ENCODE measurements around the gene IL3RA. TPM values are rescaled to one million over a fixed set of nuclear protein-coding genes. Genes with fewer than 3 reads are reported as not detected.
"Not testable (repeated sequence)": the region's sequence is repeated elsewhere in the genome, so short reads cannot be mapped to it uniquely, and the experiment has no call there.

IL3RA gene
- total RNA-seq, 4 donors from 2014 or later: 3.3 to 17.7 (median 6.3) TPM

DNA sequence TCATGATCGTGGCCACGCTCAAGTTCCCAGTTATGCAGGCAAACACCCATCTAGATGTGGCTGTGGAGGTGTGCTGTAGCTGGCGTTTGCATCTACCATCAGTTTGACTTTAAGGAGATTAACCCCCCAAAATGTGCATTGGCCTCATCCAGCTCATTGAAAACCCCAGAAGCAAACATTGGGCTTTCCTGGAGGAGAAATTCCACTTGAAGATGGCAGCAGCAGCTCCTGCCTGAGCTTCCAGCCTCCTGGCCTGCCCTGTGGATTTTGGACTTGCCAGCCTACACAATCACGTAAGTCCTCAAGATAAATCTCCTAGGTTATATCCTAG, 85.5 kb downstream of the IL3RA start:
- whole genome bisulfite sequencing, 2 donors: 97 to 98% methylated on average over 4 of the region's 4 CpGs
- Histone ChIP-seq H3K9me3 (peaks cover 0 to 27% (median 4%) of the 10 kb centered on the region in 4 donors), H3K36me3 (peaks cover 5 to 88% (median 12%) of the 10 kb centered on the region in 3 donors), H3K4me3 (no peak overlapping the region), H3K27me3 (no peaks in the 10 kb centered on the region), H3K27ac (no peak overlapping the region), H3K4me1 (no peaks in the 10 kb centered on the region)
- TF ChIP-seq, protein P1, sequence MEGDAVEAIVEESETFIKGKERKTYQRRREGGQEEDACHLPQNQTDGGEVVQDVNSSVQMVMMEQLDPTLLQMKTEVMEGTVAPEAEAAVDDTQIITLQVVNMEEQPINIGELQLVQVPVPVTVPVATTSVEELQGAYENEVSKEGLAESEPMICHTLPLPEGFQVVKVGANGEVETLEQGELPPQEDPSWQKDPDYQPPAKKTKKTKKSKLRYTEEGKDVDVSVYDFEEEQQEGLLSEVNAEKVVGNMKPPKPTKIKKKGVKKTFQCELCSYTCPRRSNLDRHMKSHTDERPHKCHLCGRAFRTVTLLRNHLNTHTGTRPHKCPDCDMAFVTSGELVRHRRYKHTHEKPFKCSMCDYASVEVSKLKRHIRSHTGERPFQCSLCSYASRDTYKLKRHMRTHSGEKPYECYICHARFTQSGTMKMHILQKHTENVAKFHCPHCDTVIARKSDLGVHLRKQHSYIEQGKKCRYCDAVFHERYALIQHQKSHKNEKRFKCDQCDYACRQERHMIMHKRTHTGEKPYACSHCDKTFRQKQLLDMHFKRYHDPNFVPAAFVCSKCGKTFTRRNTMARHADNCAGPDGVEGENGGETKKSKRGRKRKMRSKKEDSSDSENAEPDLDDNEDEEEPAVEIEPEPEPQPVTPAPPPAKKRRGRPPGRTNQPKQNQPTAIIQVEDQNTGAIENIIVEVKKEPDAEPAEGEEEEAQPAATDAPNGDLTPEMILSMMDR (IDR thresholded peaks at IDR 0.05): no peak
- TF ChIP-seq EP300 (IDR thresholded peaks at IDR 0.05) (no peak), POLR2A (IDR thresholded peaks at IDR 0.05) (no peak)
- no peak for DNase-seq (ENCODE audit: low spot score in 2 of 2)

DNA sequence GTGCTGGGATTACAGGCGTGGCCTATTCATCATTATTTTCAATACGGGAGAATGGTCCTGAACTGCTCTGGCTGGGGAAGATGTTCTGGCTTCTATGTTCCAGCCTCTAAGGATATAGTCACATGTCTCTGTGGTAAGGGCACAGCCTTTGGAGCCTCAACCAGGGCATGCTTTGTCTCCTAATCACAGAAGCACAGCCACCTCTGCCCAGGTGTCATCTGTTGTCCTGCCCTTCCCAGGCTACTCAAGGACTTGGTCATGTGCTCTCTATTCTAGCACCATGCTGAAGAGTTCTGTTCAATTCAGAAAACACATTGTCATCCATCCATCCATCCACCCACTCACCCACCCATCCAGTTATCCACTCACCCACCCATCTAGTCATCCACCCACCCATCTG, 86.6 kb downstream of the IL3RA start:
- H3K27ac ChIP-seq: no peak overlapping the region
- DNase-seq (ENCODE audit: low spot score in 2 of 2): no peak
- no peaks in the 10 kb centered on the region for H3K27me3 ChIP-seq
- H3K4me1 ChIP-seq: no peaks in the 10 kb centered on the region
- TF ChIP-seq, protein P1 (IDR thresholded peaks at IDR 0.05): no peak
- TF ChIP-seq EP300 (IDR thresholded peaks at IDR 0.05) (no peak), POLR2A (IDR thresholded peaks at IDR 0.05) (no peak)
- peaks cover 5 to 89% (median 18%) of the 10 kb centered on the region in 3 donors for H3K36me3 ChIP-seq
- H3K4me3 ChIP-seq: no peak overlapping the region
- peaks cover 0 to 25% (median 4%) of the 10 kb centered on the region in 4 donors for H3K9me3 ChIP-seq
- 48 to 73% methylated on average over 2 of the region's 2 CpGs for WGBS, 2 donors

DNA sequence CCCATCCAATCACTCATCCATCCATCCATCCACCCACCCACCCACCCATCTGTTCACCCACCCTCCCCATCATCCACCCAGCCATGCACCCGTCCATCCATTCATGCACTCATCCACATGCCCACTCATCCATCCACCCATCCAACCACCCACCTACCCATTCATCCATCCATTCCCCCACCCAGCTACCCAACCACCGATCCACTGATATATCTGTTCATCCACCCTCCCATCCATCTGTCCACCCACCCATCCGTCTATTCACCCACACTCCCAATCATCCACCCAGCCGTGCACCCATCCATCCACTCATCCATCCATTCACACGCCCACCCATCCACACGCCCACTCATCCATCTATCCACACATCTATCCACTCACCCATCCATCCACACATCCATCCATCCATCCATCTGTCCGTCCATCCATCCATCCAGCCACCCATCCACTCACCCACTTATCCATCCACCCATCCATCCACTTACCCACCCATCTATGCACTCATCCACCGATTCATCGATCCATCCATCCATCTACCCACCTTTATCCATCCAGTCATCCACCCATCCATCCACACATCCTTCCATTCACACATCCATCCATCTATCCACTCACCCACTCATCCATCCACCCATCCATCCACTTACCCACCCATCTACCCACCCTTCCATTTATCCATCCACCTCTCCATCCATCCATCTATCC, 87.7 kb downstream of the IL3RA start:
- H3K36me3 ChIP-seq: peaks cover 3 to 84% (median 18%) of the 10 kb centered on the region in 3 donors
- H3K4me3 ChIP-seq: no peak overlapping the region
- TF ChIP-seq POLR2A (IDR thresholded peaks at IDR 0.05): no peak
- no peak for TF ChIP-seq EP300 (IDR thresholded peaks at IDR 0.05)
- TF ChIP-seq, protein P1 (IDR thresholded peaks at IDR 0.05): no peak
- DNase-seq (ENCODE audit: low spot score in 2 of 2): no peak
- 76 to 84% methylated on average over 9 of the region's 9 CpGs for WGBS, 2 donors
- H3K4me1 ChIP-seq: no peaks in the 10 kb centered on the region
- H3K27ac ChIP-seq: no peak overlapping the region
- peaks cover 0 to 18% (median 4%) of the 10 kb centered on the region in 4 donors for H3K9me3 ChIP-seq
- no peaks in the 10 kb centered on the region for H3K27me3 ChIP-seq

DNA sequence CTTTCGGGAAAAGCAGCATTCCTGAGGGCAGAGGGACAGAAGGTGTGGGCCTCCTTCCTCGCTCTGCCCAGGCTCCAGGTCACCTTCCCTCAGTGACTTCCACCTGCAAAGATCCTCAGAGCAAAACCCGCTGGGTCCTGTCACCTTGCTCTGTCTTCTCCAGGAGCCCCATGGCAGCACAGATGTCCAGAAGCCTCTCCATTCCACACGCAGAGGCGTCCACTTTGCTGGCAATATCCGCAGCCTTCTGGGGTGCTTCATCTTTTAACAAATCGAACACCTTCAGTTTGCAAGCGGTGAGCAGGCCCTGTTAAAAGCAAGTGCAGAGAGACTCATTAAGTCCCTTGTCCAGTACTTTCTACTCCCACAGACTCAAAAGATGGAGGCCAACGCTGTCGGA, 88.8 kb downstream of the IL3RA start:
- TF ChIP-seq POLR2A (IDR thresholded peaks at IDR 0.05): no peak
- TF ChIP-seq, protein P1 (IDR thresholded peaks at IDR 0.05): no peak
- TF ChIP-seq EP300 (IDR thresholded peaks at IDR 0.05): no peak
- 77 to 88% methylated on average over 10 of the region's 10 CpGs for WGBS, 2 donors
- Histone ChIP-seq H3K27ac (no peak overlapping the region), H3K9me3 (peaks cover 0 to 18% (median 4%) of the 10 kb centered on the region in 4 donors), H3K27me3 (no peaks in the 10 kb centered on the region), H3K4me3 (no peak overlapping the region), H3K36me3 (peaks cover 3 to 84% (median 18%) of the 10 kb centered on the region in 3 donors), H3K4me1 (no peaks in the 10 kb centered on the region)
- DNase-seq (ENCODE audit: low spot score in 2 of 2): no peak

DNA sequence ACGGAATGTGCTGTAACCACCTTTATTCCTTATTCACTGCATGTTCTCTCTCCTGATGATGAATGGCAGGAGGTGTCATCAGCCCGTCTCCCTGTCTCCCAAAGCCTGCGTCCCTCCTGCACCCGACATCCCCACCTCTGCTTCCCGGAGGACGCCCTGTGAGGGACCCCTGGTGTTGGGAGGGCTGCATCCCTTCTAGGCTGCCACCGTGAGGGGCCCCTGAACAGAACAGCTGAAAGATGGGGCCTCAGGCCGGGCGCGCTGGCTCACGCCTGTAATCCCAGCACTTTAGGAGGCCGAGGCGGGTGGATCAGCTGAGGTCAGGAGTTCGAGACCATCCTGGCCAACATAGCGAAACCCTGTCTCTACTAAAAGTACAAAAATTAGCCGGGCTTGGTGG, 89.7 kb downstream of the IL3RA start:
- not testable (repeated sequence) for DNase-seq (ENCODE audit: low spot score in 2 of 2); H3K27ac ChIP-seq; H3K4me1 ChIP-seq; H3K4me3 ChIP-seq; H3K27me3 ChIP-seq
- 90 to 93% methylated on average over 16 of the region's 16 CpGs for WGBS, 2 donors
- peaks cover under 1 to 76% (median 16%) of the 10 kb centered on the region in 3 donors for H3K36me3 ChIP-seq
- H3K9me3 ChIP-seq: peaks cover 0 to 18% (median 4%) of the 10 kb centered on the region in 4 donors
